GM12892 (cell line): ENCODE results near the gene OTUD4.

Source experiments
- POLR2A ChIP-seq: IDR thresholded peaks from 2 replicates; pipeline ENCODE4 v1.6.1; 2011; ENCODE audit warnings: low read depth, low read length, control low read depth
- POLR2AphosphoS5 ChIP-seq: IDR thresholded peaks from 2 replicates; pipeline ENCODE4 v1.6.1; 2011; ENCODE audit warnings: low read depth, low read length, control low read depth

DNA sequence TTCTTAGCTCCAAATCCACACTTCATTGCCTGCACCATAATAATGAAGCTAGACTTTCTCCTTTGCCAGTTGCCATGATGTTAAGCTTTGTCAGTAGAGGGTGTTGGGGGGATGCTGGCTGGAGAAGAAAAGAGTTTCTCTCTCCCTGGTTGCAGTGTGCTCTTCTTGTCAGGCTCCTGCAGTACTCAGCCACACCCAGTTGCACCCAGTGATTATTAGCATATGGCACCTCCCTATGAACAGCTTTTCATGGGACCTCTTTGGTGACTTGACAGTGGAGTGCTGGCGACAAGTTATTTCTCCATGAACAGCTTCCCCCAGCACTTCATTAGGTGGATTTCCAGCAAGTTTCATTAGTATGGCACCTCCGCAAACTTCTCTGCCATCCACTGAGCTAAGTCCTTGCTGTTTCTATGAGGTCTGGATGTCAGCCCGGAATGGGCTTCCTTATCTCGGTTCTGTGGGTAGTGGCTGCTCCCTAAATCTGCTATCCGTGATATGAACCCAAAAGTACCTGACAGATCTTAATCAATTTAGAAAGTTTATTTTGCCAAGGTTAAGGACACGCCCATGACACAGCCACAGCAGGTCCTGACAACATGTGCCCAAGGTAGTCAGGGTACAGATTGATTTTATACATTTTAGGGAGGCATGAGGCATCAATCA lies 18.8 kb upstream of the OTUD4 start:
- TF ChIP-seq POLR2A: no peak
- no peak for TF ChIP-seq POLR2AphosphoS5
